Gastrocnemius medialis (tissue), 4 donors: ENCODE data around the gene CCSER1.
"Not testable (repeated sequence)": the region's sequence is repeated elsewhere in the genome, so short reads cannot be mapped to it uniquely, and the experiment has no call there.

ENCODE experiments used
- POLR2A ChIP-seq, 2 donors: fragments of 450-650 bp; IDR thresholded peaks; one replicate each; pipeline ENCODE4 v1.6.1; 2017; ENCODE audit warnings: antibody characterized with exemption in 2 of 2, mild to moderate bottlenecking in 2 of 2, moderate library complexity in 2 of 2
- TF ChIP-seq, protein P1 (sequence below), 5 experiments: fragments of 450-650 bp in 3 of 5; fragments of 200-600 bp in 2 of 5; sonication (generic) in 2 of 5; IDR thresholded peaks in 4 of 5; conservative IDR thresholded peaks in 1 of 5; 1 replicate in 4 of 5; 2 replicates in 1 of 5; pipeline ENCODE4 v1.5.1; 2016 to 2019; ENCODE audit warnings: antibody characterized with exemption in 5 of 5, mild to moderate bottlenecking in 3 of 5, moderate library complexity in 3 of 5

DNA sequence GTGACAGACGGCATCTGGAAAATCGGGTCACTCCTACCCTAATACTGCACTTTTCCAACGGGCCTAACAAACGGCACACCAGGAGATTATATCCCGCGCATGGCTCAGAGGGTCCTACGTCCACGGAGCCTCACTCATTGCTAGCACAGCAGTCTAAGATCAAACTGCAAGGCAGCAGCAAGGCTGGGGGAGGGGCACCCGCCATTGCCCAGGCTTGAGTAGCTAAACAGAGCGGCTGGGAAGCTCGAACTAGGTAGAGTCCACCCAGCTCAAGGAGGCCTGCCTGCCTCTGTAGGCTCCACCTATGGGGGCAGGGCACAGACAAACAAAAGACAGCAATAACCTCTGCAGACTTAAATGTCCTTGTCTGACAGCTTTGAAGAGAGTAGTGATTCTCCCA lies 280.7 kb downstream of the CCSER1 start:
- not testable (repeated sequence) for TF ChIP-seq POLR2A (IDR thresholded peaks at IDR 0.05)
- TF ChIP-seq, protein P1, sequence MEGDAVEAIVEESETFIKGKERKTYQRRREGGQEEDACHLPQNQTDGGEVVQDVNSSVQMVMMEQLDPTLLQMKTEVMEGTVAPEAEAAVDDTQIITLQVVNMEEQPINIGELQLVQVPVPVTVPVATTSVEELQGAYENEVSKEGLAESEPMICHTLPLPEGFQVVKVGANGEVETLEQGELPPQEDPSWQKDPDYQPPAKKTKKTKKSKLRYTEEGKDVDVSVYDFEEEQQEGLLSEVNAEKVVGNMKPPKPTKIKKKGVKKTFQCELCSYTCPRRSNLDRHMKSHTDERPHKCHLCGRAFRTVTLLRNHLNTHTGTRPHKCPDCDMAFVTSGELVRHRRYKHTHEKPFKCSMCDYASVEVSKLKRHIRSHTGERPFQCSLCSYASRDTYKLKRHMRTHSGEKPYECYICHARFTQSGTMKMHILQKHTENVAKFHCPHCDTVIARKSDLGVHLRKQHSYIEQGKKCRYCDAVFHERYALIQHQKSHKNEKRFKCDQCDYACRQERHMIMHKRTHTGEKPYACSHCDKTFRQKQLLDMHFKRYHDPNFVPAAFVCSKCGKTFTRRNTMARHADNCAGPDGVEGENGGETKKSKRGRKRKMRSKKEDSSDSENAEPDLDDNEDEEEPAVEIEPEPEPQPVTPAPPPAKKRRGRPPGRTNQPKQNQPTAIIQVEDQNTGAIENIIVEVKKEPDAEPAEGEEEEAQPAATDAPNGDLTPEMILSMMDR (IDR thresholded peaks at IDR 0.05 in 4 of 5, conservative IDR thresholded peaks at IDR 0.05 in 1 of 5): not testable (repeated sequence)
